Sigmoid colon (tissue), 4 donors: ENCODE results near the gene PLS3.

Source experiments
- CTCF ChIP-seq, 4 experiments: fragments of 450-650 bp in 3 of 4; fragments of 200-600 bp in 1 of 4; IDR thresholded peaks; one replicate each; pipeline ENCODE4 v1.5.1; 2016 to 2019; ENCODE audit warnings: antibody characterized with exemption in 4 of 4, mild to moderate bottlenecking in 3 of 4, moderate library complexity in 2 of 4
- EP300 ChIP-seq, 4 donors: sonication (generic); formaldehyde crosslinking; IDR thresholded peaks; one replicate each; pipeline ENCODE4 v1.6.1; 2017; ENCODE audit warnings: antibody characterized with exemption in 4 of 4
- POLR2A ChIP-seq, 2 donors: fragments of 450-650 bp; IDR thresholded peaks; one replicate each; pipeline ENCODE4 v1.6.1; 2016; ENCODE audit warnings: antibody characterized with exemption in 2 of 2, mild to moderate bottlenecking in 2 of 2, moderate library complexity in 2 of 2
- POLR2AphosphoS5 ChIP-seq, 4 donors: sonication (generic); formaldehyde crosslinking; IDR thresholded peaks; one replicate each; pipeline ENCODE4 v1.6.1; 2017; ENCODE audit warnings: antibody characterized with exemption in 4 of 4

GRCh38 chrX:115696039-115696438 is 135.1 kb downstream of the PLS3 start:
- TF ChIP-seq POLR2AphosphoS5 (IDR thresholded peaks at IDR 0.05) = no peak
- TF ChIP-seq EP300 (IDR thresholded peaks at IDR 0.05) = no peak
- TF ChIP-seq POLR2A (IDR thresholded peaks at IDR 0.05) = no peak
- no peak for TF ChIP-seq CTCF (IDR thresholded peaks at IDR 0.05)
